Omental fat pad (tissue), 4 donors: Measurements from ENCODE around the gene SRP14. TPM values are rescaled to one million over a fixed set of nuclear protein-coding genes. Genes with fewer than 3 reads are reported as not detected.

Experiments used
- ATAC-seq: fragments of 150-250 bp; one replicate; pipeline ENCODE4 v1.9.1; 2016; ENCODE audit warnings: mild to moderate bottlenecking, moderate library complexity; ENCODE audit not compliant: low FRiP score
- DNase-seq: peaks from one replicate; pipeline ENCODE4 v3.0.0-alpha.2; 2019; ENCODE audit warnings: low spot score
- CTCF ChIP-seq, 3 donors: fragments of 450-650 bp; IDR thresholded peaks; one replicate each; pipeline ENCODE4 v1.5.1; 2016 to 2017; ENCODE audit warnings: antibody characterized with exemption in 3 of 3, mild to moderate bottlenecking in 3 of 3, moderate library complexity in 2 of 3
- total RNA-seq, 4 donors: library from RNA; depleted of rRNA; stranded (reverse); fragments of >200 nt; gene quantifications; one replicate each; pipeline ENCODE4 v1.1.0, GENCODE V29; 2016

SRP14 gene
- total RNA-seq, 4 donors from 2014 or later = 276 to 299 (median 286) TPM

- DNase-seq (no peak), ATAC-seq (no peak)
- TF ChIP-seq CTCF (IDR thresholded peaks at IDR 0.05) = no peak
Measured at GRCh38 chr15:40006003-40006402, 33.0 kb downstream of the SRP14 start.

DNA sequence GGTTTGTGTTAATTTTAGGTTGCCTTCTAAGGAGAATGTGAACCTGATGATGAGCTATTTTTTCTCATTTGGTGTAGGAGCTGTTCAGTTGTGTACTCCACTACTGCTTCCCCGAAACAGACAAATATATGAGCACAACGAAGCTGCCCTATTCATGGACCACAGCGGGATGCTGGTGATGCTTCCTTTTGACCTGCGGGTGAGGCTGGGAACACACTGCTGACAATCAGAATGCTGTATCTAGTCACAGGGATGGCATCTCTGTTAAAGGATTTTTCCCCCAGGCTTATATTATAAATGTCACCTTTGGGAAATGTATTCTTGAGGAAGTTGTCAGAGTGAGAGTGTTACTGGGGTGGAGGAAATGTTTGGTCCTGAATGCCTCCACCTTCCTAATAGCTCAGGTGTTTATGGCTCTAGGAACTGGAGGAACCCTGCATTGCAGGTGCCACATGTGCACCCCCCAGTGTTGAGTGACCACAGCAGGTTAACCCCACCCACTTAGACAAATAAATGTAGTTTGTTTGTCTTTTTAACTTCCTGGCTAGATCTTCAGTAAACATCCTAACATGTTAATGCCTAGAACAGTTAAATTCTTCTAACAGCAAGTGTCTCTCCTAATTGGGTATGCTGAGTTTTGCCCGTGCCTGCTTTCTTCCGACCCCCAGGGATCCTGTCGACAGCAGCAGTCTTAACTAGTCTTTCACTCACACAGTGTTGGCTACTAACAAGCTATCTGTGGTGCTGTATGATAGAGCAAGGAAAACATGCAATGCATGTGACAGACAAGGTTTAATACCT is 35.7 kb downstream of the SRP14 start:
- ATAC-seq (no peak), DNase-seq (no peak)
- no peak for TF ChIP-seq CTCF (IDR thresholded peaks at IDR 0.05)

DNA sequence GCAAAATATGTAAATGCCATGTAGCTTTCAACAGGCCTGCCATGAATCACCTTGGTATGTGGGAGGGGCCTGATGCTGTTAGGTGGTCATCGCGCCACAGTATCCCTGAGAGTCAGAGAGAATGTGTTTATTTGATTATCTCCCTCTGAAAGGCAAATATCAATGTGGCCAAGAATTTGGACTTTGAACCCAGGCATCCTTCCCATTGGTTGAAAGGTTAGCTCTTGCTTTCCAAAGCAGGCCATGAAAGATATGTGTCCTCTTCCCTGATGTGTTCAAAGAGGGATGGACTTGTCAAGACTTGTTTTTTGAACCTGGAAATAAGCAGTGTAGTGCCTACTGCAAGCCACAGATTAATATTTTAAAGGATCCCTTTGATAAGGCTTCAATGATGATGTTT is 36.7 kb downstream of the SRP14 start:
- ATAC-seq = no peak
- no peak for TF ChIP-seq CTCF (IDR thresholded peaks at IDR 0.05)
- DNase-seq = no peak

GRCh38 chr15:39999538-40000200 is 39.3 kb downstream of the SRP14 start:
- no peak for DNase-seq
- no peak for TF ChIP-seq CTCF (IDR thresholded peaks at IDR 0.05)
- ATAC-seq = no peak

DNA sequence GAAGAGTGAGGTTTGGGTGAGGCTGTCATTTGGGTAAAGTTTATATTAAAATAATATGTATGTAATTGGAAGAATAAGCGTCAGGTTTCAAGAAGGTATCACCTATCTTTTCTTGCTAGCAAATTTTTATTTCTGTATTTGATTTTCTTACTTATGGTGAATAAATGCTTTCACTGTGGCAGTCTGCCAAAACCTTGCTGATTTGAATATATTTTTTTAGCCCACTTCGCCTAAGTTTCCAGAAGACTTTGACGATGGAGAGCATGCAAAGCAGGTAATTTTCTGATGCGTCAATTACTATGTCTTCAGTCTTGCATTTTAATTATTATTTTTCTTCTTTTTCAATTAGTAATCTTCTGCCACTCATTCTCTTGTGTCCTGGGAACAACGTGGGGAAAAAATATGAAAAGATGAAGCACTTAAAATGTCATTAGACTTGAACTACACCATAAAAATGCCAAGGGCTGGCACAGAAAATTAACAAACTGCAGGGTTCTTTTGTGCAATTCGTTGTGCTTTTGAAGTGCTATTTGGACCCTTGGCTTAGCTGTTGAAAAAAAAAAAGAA is 40.4 kb downstream of the SRP14 start:
- DNase-seq (no peak), ATAC-seq (no peak)
- no peak for TF ChIP-seq CTCF (IDR thresholded peaks at IDR 0.05)

- no peak for ATAC-seq
- TF ChIP-seq CTCF (IDR thresholded peaks at IDR 0.05) = no peak
- DNase-seq = no peak
Measured at GRCh38 chr15:39997639-39998038, 41.3 kb downstream of the SRP14 start.
